ENCODE measurements around the gene SMTNL1.
"Not testable (repeated sequence)": the region's sequence is repeated elsewhere in the genome, so short reads cannot be mapped to it uniquely, and the experiment has no call there.

Gene SMTNL1

GRCh38 chr11:57508341-57509170 lies 28.8 kb upstream of the SMTNL1 start:
- H3K27ac ChIP-seq = no peak overlapping the region
- DNase-seq (ENCODE audit: low read depth, low spot score) = no peak

- no peak for DNase-seq (ENCODE audit: low read depth, low spot score)
- H3K27ac ChIP-seq = no peak overlapping the region
Measured at GRCh38 chr11:57511741-57512430, 25.5 kb upstream of the SMTNL1 start.

DNA sequence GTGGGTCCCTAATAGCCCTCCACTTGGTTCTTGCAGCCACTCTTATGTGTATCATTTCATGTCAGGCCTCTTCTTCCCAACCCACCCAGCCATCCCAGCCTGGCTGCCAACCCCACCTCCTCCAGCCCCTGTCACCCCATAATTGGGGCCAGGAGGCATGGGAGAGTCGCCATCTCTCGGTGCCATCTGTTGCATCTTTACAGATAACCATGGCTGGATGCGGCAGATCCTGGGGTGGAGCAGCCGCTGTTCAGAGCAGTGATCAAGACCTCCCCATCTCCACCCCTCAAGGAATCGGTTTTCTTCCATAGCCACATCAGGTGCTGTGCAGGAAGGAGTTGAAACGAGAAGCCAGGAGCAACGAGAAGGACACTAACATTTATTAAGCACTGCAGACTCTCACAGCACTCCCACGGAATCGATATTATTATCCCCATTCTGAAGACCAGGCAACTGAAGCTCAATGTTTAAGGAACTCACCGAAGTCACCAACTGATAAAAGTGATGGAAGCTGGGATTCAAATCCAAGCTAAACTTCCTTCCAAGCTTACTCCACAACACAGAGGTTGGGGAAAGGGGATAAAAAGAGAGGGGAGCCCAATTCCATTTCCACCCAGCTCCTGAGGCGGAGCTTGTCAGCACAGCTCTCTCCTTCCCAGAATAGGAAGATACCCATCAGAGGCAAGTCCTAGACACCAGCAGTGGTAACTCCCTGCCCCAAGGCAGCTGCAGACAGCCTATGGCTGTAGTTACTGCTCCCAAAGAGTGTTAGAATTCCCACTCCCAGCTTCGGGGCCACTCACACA lies 24.5 kb upstream of the SMTNL1 start:
- DNase-seq (ENCODE audit: low read depth, low spot score) = no peak
- no peak overlapping the region for H3K27ac ChIP-seq

- no peak overlapping the region for H3K27ac ChIP-seq
- no peak for DNase-seq (ENCODE audit: low read depth, low spot score)
Measured at GRCh38 chr11:57513452-57513795, 24.0 kb upstream of the SMTNL1 start.

GRCh38 chr11:57513911-57514537 lies 23.4 kb upstream of the SMTNL1 start:
- H3K27ac ChIP-seq = no peak overlapping the region
- no peak for DNase-seq (ENCODE audit: low read depth, low spot score)

- no peak overlapping the region for H3K27ac ChIP-seq
- no peak for DNase-seq (ENCODE audit: low read depth, low spot score)
Measured at GRCh38 chr11:57514538-57515331, 22.7 kb upstream of the SMTNL1 start.

GRCh38 chr11:57515332-57516060 lies 21.9 kb upstream of the SMTNL1 start, which contains the start of gene SLC43A1:
TSS of gene SLC43A1 (minus strand) at chr11:57515702. CDS start at chr11:57514111, 1,591 bp downstream.
- no peak within 1 kb of the TSS for H3K27ac ChIP-seq
- DNase-seq (ENCODE audit: low read depth, low spot score) = no peak

DNA sequence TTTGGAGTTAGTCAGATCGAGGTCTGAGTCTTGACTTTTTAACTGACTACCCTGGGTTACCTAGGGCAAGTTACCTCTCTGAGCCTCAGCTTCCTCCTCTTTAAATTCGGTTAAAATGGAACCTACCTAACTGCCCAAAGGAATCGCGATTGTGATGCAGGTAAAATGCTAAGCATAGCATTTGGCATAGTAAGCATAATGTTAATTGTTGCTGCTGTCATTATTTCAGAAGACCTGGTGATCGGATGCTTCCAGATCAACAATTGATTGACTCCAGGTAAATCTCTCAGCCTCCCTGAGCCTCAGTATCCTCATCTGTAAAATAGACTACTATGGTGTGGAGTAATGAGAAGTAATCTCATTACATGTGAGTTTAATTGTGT lies 21.3 kb upstream of the SMTNL1 start:
- DNase-seq (ENCODE audit: low read depth, low spot score) = no peak
- H3K27ac ChIP-seq = no peak overlapping the region

- H3K27ac ChIP-seq = no peak overlapping the region
- DNase-seq (ENCODE audit: low read depth, low spot score) = no peak
Measured at GRCh38 chr11:57521116-57521515, 16.3 kb upstream of the SMTNL1 start.

- no peak overlapping the region for H3K27ac ChIP-seq
- no peak for DNase-seq (ENCODE audit: low read depth, low spot score)
Measured at GRCh38 chr11:57523419-57523818, 14.0 kb upstream of the SMTNL1 start.

- no peak overlapping the region for H3K27ac ChIP-seq
- no peak for DNase-seq (ENCODE audit: low read depth, low spot score)
Measured at GRCh38 chr11:57527056-57527631, 10.3 kb upstream of the SMTNL1 start.

GRCh38 chr11:57529012-57529411 lies 8.4 kb upstream of the SMTNL1 start:
- H3K27ac ChIP-seq = no peak overlapping the region
- DNase-seq (ENCODE audit: low read depth, low spot score) = no peak

DNA sequence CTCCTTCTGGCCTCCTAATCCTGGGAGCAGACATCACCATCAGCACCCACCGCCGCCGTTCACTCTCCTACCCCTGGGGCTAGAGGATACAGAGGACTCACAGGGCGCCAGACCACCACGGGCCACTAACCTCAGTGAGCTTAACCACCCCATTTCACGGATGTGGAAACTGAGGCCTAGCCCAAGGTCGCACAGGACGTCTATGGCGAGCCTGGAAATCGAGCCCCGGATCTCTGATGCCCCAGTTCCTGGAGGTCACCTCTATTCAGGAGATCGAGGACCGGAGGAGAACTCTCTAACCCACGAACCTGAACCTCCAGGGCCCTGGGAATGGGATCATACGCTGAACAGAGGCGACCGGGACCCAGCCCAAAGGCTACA lies 7.2 kb upstream of the SMTNL1 start:
- no peak for DNase-seq (ENCODE audit: low read depth, low spot score)
- H3K27ac ChIP-seq = peak overlapping the region; percentile 41

DNA sequence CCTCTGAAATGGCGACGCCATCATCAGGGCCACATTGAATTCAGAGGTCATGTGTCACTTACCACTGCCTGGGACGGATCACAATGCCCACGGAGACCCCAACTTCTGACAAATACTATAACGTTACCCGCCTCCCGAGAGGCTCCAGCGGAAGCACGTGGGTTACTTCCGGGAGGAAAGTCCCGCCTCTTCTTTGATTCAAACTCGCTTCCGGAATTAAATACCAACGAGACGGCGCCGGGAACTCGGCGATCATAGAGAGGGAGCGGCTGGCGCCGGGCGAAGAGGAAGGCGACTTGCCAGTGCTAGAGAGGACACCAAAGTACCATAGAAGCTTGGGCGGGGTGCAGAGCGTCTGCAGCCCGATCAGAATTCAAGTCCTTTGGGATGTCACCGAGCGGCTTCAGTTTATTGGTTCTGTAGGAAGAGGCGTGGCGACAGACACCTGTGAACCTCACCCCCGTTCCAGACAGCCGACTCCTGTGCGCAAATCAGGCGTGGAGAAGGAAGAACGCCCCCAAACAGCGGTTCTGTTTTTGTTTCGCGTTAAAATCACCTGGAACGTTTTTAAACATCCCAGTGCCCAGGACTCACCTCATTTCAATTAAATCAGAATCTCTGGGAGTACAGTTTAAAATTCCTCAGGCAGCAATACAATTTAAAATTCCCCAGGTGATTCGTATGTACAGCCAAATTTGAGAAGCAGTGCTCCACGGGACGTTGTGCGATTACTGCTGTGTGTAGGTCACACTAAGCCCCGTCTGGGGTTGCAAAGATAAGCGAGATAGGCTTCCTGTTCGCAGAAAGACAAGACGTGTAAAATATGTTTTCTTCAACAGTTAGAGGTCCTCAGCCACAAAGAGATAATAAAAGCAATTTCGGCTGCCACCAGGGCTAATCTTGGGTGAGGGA lies 6.5 kb upstream of the SMTNL1 start, which contains the start of gene TIMM10:
TIMM10 (minus strand) TSS at position 159 of the 912 bp plus-strand sequence. CDS start 565 bp downstream, outside the sequence.
- peak within 1 kb of the TSS; percentile 41 for H3K27ac ChIP-seq
- peak; percentile 95 for DNase-seq (ENCODE audit: low read depth, low spot score)

GRCh38 chr11:57534449-57534848 lies 2.9 kb upstream of the SMTNL1 start:
- DNase-seq (ENCODE audit: low read depth, low spot score) = not testable (repeated sequence)

DNA sequence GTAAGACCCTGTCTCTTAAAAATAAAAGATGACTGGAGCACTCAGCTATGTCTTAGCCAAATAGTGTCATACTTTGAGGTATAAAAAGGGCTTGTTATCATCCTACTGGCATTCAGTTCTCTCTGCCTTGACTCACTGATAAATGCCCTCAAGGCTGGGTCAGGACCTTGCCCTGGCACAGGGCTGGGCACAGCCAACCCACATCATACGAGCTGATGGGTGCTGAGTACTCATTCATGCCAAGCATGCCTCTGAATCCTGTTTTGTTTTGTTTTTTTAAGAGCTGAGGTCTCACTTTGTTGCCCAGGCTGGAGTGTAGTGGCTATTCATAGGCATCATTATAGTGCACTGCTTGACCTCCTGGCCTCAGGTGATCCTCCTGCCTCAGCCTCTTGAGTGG lies 1.9 kb downstream of the SMTNL1 start:
- DNase-seq (ENCODE audit: low read depth, low spot score) = no peak
- H3K27ac ChIP-seq = no peak overlapping the region

More at GRCh38 chr11:57534449-57534848, 2.9 kb upstream of the SMTNL1 start:
- H3K27ac ChIP-seq = not testable (repeated sequence)

DNA sequence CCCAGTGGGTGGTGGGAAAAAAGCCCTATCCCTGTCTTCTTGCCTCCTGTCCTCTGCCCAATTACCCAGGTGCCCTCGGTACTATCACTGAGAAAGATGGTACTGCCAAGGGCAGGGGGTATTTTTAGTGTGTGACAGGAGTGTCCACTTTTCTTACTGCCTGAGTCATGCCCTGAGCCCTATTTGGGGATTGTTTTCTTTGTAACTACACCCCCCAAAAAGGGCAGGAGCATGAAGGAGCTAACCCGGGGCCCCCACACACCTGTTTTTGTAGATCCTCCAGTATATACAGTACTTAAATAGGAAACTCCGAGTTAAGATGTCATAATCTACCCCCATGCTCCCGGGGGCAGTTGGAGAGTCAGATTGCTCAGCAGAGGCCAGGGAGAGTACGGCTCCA lies 3.8 kb downstream of the SMTNL1 start:
- no peak for DNase-seq (ENCODE audit: low read depth, low spot score)
- H3K27ac ChIP-seq = no peak overlapping the region

All from epithelial cell of prostate (primary cell).